ENCODE results near the gene CEP170.
"Not testable (repeated sequence)": the region's sequence is repeated elsewhere in the genome, so short reads cannot be mapped to it uniquely, and the experiment has no call there.

CEP170 gene

GRCh38 chr1:243149120-243149519 lies 106.0 kb downstream of the CEP170 start:
- not testable (repeated sequence) for H3K9me3 ChIP-seq; H3K4me3 ChIP-seq (ENCODE audit: low read depth in 1 of 2, low read length in 1 of 2); H3K27ac ChIP-seq; H3K4me1 ChIP-seq (ENCODE audit: control insufficient read depth in 1 of 2, insufficient read depth in 1 of 2, low read depth in 1 of 2, low read length in 1 of 2); H3K27me3 ChIP-seq
- peaks cover 20% of the 10 kb centered on the region for H3K36me3 ChIP-seq

- H3K4me3 ChIP-seq (ENCODE audit: low read depth in 1 of 2, low read length in 1 of 2); H3K27ac ChIP-seq; H3K36me3 ChIP-seq; H3K4me1 ChIP-seq (ENCODE audit: control insufficient read depth in 1 of 2, insufficient read depth in 1 of 2, low read depth in 1 of 2, low read length in 1 of 2); H3K27me3 ChIP-seq; H3K9me3 ChIP-seq: not testable (repeated sequence)
Measured at GRCh38 chr1:243147351-243147750, 107.7 kb downstream of the CEP170 start.

GRCh38 chr1:243140498-243140897 lies 114.6 kb downstream of the CEP170 start:
- H3K27ac ChIP-seq; H3K9me3 ChIP-seq; H3K4me1 ChIP-seq (ENCODE audit: control insufficient read depth in 1 of 2, insufficient read depth in 1 of 2, low read depth in 1 of 2, low read length in 1 of 2); H3K27me3 ChIP-seq; H3K4me3 ChIP-seq (ENCODE audit: low read depth in 1 of 2, low read length in 1 of 2): not testable (repeated sequence)
- peaks cover 49% of the 10 kb centered on the region for H3K36me3 ChIP-seq

GRCh38 chr1:243122876-243123409 lies 132.1 kb downstream of the CEP170 start:
- H3K9me3 ChIP-seq; H3K27me3 ChIP-seq; H3K4me3 ChIP-seq (ENCODE audit: low read depth in 1 of 2, low read length in 1 of 2); H3K4me1 ChIP-seq (ENCODE audit: control insufficient read depth in 1 of 2, insufficient read depth in 1 of 2, low read depth in 1 of 2, low read length in 1 of 2); H3K27ac ChIP-seq: not testable (repeated sequence)
- peaks cover 29% of the 10 kb centered on the region for H3K36me3 ChIP-seq

- H3K27me3 ChIP-seq; H3K4me1 ChIP-seq (ENCODE audit: control insufficient read depth in 1 of 2, insufficient read depth in 1 of 2, low read depth in 1 of 2, low read length in 1 of 2); H3K4me3 ChIP-seq (ENCODE audit: low read depth in 1 of 2, low read length in 1 of 2); H3K9me3 ChIP-seq; H3K27ac ChIP-seq: not testable (repeated sequence)
- peaks cover 23% of the 10 kb centered on the region for H3K36me3 ChIP-seq
Measured at GRCh38 chr1:243121939-243122338, 133.1 kb downstream of the CEP170 start.

GRCh38 chr1:243118601-243119322 lies 136.3 kb downstream of the CEP170 start:
- H3K4me1 ChIP-seq (ENCODE audit: control insufficient read depth in 1 of 2, insufficient read depth in 1 of 2, low read depth in 1 of 2, low read length in 1 of 2); H3K27me3 ChIP-seq; H3K4me3 ChIP-seq (ENCODE audit: low read depth in 1 of 2, low read length in 1 of 2); H3K36me3 ChIP-seq; H3K9me3 ChIP-seq; H3K27ac ChIP-seq: not testable (repeated sequence)

- not testable (repeated sequence) for H3K27me3 ChIP-seq; H3K9me3 ChIP-seq; H3K27ac ChIP-seq; H3K4me3 ChIP-seq (ENCODE audit: low read depth in 1 of 2, low read length in 1 of 2); H3K4me1 ChIP-seq (ENCODE audit: control insufficient read depth in 1 of 2, insufficient read depth in 1 of 2, low read depth in 1 of 2, low read length in 1 of 2); H3K36me3 ChIP-seq
Measured at GRCh38 chr1:243116187-243116586, 138.9 kb downstream of the CEP170 start.

- H3K4me1 ChIP-seq (ENCODE audit: control insufficient read depth in 1 of 2, insufficient read depth in 1 of 2, low read depth in 1 of 2, low read length in 1 of 2); H3K4me3 ChIP-seq (ENCODE audit: low read depth in 1 of 2, low read length in 1 of 2); H3K27ac ChIP-seq; H3K9me3 ChIP-seq; H3K27me3 ChIP-seq; H3K36me3 ChIP-seq: not testable (repeated sequence)
Measured at GRCh38 chr1:243114769-243115168, 140.3 kb downstream of the CEP170 start.

- H3K36me3 ChIP-seq; H3K4me3 ChIP-seq (ENCODE audit: low read depth in 1 of 2, low read length in 1 of 2); H3K27ac ChIP-seq; H3K4me1 ChIP-seq (ENCODE audit: control insufficient read depth in 1 of 2, insufficient read depth in 1 of 2, low read depth in 1 of 2, low read length in 1 of 2); H3K9me3 ChIP-seq; H3K27me3 ChIP-seq: not testable (repeated sequence)
Measured at GRCh38 chr1:243114059-243114713, 140.9 kb downstream of the CEP170 start.

- not testable (repeated sequence) for H3K36me3 ChIP-seq; H3K4me1 ChIP-seq (ENCODE audit: control insufficient read depth in 1 of 2, insufficient read depth in 1 of 2, low read depth in 1 of 2, low read length in 1 of 2); H3K4me3 ChIP-seq (ENCODE audit: low read depth in 1 of 2, low read length in 1 of 2); H3K9me3 ChIP-seq; H3K27me3 ChIP-seq; H3K27ac ChIP-seq
Measured at GRCh38 chr1:243107171-243107570, 147.9 kb downstream of the CEP170 start.

- not testable (repeated sequence) for H3K36me3 ChIP-seq; H3K27ac ChIP-seq; H3K4me1 ChIP-seq (ENCODE audit: control insufficient read depth in 1 of 2, insufficient read depth in 1 of 2, low read depth in 1 of 2, low read length in 1 of 2); H3K4me3 ChIP-seq (ENCODE audit: low read depth in 1 of 2, low read length in 1 of 2); H3K27me3 ChIP-seq; H3K9me3 ChIP-seq
Measured at GRCh38 chr1:243105652-243106332, 149.3 kb downstream of the CEP170 start.

- H3K4me3 ChIP-seq (ENCODE audit: low read depth in 1 of 2, low read length in 1 of 2); H3K4me1 ChIP-seq (ENCODE audit: control insufficient read depth in 1 of 2, insufficient read depth in 1 of 2, low read depth in 1 of 2, low read length in 1 of 2); H3K27ac ChIP-seq; H3K36me3 ChIP-seq; H3K9me3 ChIP-seq; H3K27me3 ChIP-seq: not testable (repeated sequence)
Measured at GRCh38 chr1:243105104-243105503, 150.0 kb downstream of the CEP170 start.

- not testable (repeated sequence) for H3K27ac ChIP-seq; H3K4me3 ChIP-seq (ENCODE audit: low read depth in 1 of 2, low read length in 1 of 2); H3K9me3 ChIP-seq; H3K27me3 ChIP-seq; H3K36me3 ChIP-seq; H3K4me1 ChIP-seq (ENCODE audit: control insufficient read depth in 1 of 2, insufficient read depth in 1 of 2, low read depth in 1 of 2, low read length in 1 of 2)
Measured at GRCh38 chr1:243104452-243104851, 150.6 kb downstream of the CEP170 start.
